Fibroblast of lung (primary cell): Measurements from ENCODE around the gene ENO3.

ENCODE experiments used
- CTCF ChIP-seq, 2 donors: IDR thresholded peaks in 1 of 2; conservative IDR thresholded peaks in 1 of 2; 1 replicate in 1 of 2; 2 replicates in 1 of 2; pipeline ENCODE4 v1.5.1; 2011 to 2012; ENCODE audit warnings: low read length in 2 of 2, control low read depth in 1 of 2, inconsistent platforms in 1 of 2, low read depth in 1 of 2, mild to moderate bottlenecking in 1 of 2
- EZH2 ChIP-seq: IDR thresholded peaks from 2 replicates; pipeline ENCODE4 v1.5.1; 2012; ENCODE audit warnings: low read length, control low read depth, mild to moderate bottlenecking; ENCODE audit errors: missing control alignments

- no peak for TF ChIP-seq CTCF (conservative IDR thresholded peaks at IDR 0.05 in 1 of 2, IDR thresholded peaks at IDR 0.05 in 1 of 2; ENCODE audit: low read depth in 1 of 2, low read length in 2 of 2)
- TF ChIP-seq EZH2: no peak
Measured at GRCh38 chr17:4939546-4939795, 11.4 kb upstream of the ENO3 start.
